Measurements from ENCODE around the gene KIF16B.

The KIF16B gene

GRCh38 chr20:16573001-16573965 lies at the start of gene KIF16B:
Gene KIF16B, minus strand, starts transcription at chr20:16573448. Its CDS starts 173 bp downstream, at chr20:16573275.
- no peaks in the 10 kb centered on the region for H3K9me3 Mint-ChIP-seq
- peak within 1 kb of the TSS; percentile 88 for H3K4me3 Mint-ChIP-seq
- intact Hi-C loops (cut with micrococcal nuclease) = loop anchor here (1.0 to 2.0 kb wide), 2 partner anchors 58 to 157 kb away; partner anchors contain the start of gene SNRPB2
- H3K27me3 Mint-ChIP-seq = peaks cover 1% of the 10 kb centered on the region
- peak within 1 kb of the TSS; percentile 90 for H3K27ac Mint-ChIP-seq
- H3K36me3 Mint-ChIP-seq (ENCODE audit: low read depth) = peaks cover 9% of the 10 kb centered on the region
- peaks cover 55% of the 10 kb centered on the region for H3K4me1 Mint-ChIP-seq (ENCODE audit: low read depth)

- H3K4me1 Mint-ChIP-seq (ENCODE audit: low read depth) = no peaks in the 10 kb centered on the region
- intact Hi-C loops (cut with micrococcal nuclease) = no loop called here
- peaks cover under 1% of the 10 kb centered on the region for H3K9me3 Mint-ChIP-seq
- H3K4me3 Mint-ChIP-seq = no peak overlapping the region
- no peaks in the 10 kb centered on the region for H3K36me3 Mint-ChIP-seq (ENCODE audit: low read depth)
- no peak overlapping the region for H3K27ac Mint-ChIP-seq
- H3K27me3 Mint-ChIP-seq = peaks cover 4% of the 10 kb centered on the region
These were observed 49.3 kb upstream of the KIF16B start for GRCh38 chr20:16622501-16622900.

GRCh38 chr20:16621435-16622141 lies 48.3 kb upstream of the KIF16B start:
- H3K4me3 Mint-ChIP-seq = no peak overlapping the region
- H3K27ac Mint-ChIP-seq = no peak overlapping the region
- intact Hi-C loops (cut with micrococcal nuclease) = no loop called here
- H3K27me3 Mint-ChIP-seq = peaks cover 4% of the 10 kb centered on the region
- no peaks in the 10 kb centered on the region for H3K36me3 Mint-ChIP-seq (ENCODE audit: low read depth)
- H3K9me3 Mint-ChIP-seq = peaks cover 10% of the 10 kb centered on the region
- no peaks in the 10 kb centered on the region for H3K4me1 Mint-ChIP-seq (ENCODE audit: low read depth)

- H3K27ac Mint-ChIP-seq = no peak overlapping the region
These were observed 47.7 kb upstream of the KIF16B start for GRCh38 chr20:16620961-16621360.

GRCh38 chr20:16619953-16620352 lies 46.7 kb upstream of the KIF16B start:
- Mint-ChIP-seq H3K27ac (no peak overlapping the region), H3K27me3 (peaks cover 4% of the 10 kb centered on the region), H3K4me1 (ENCODE audit: low read depth) (no peaks in the 10 kb centered on the region), H3K4me3 (no peak overlapping the region), H3K36me3 (ENCODE audit: low read depth) (no peaks in the 10 kb centered on the region), H3K9me3 (peaks cover 14% of the 10 kb centered on the region)
- intact Hi-C loops (cut with micrococcal nuclease) = no loop called here

More at GRCh38 chr20:16620961-16621360, 47.7 kb upstream of the KIF16B start:
- Mint-ChIP-seq H3K27me3 (peaks cover 4% of the 10 kb centered on the region), H3K4me1 (ENCODE audit: low read depth) (no peaks in the 10 kb centered on the region), H3K4me3 (no peak overlapping the region), H3K36me3 (ENCODE audit: low read depth) (no peaks in the 10 kb centered on the region), H3K9me3 (peaks cover 14% of the 10 kb centered on the region)
- intact Hi-C loops (cut with micrococcal nuclease) = no loop called here

- Mint-ChIP-seq H3K9me3 (peaks cover 14% of the 10 kb centered on the region), H3K27me3 (peaks cover 4% of the 10 kb centered on the region), H3K4me3 (no peak overlapping the region), H3K4me1 (ENCODE audit: low read depth) (no peaks in the 10 kb centered on the region), H3K27ac (no peak overlapping the region), H3K36me3 (ENCODE audit: low read depth) (no peaks in the 10 kb centered on the region)
- intact Hi-C loops (cut with micrococcal nuclease) = no loop called here
These were observed 43.8 kb upstream of the KIF16B start for GRCh38 chr20:16617056-16617455.

GRCh38 chr20:16616317-16616716 lies 43.1 kb upstream of the KIF16B start:
- H3K4me3 Mint-ChIP-seq = no peak overlapping the region
- peaks cover 6% of the 10 kb centered on the region for H3K27me3 Mint-ChIP-seq
- peaks cover 14% of the 10 kb centered on the region for H3K9me3 Mint-ChIP-seq
- intact Hi-C loops (cut with micrococcal nuclease) = no loop called here
- no peaks in the 10 kb centered on the region for H3K4me1 Mint-ChIP-seq (ENCODE audit: low read depth)
- H3K36me3 Mint-ChIP-seq (ENCODE audit: low read depth) = no peaks in the 10 kb centered on the region
- H3K27ac Mint-ChIP-seq = no peak overlapping the region

GRCh38 chr20:16615199-16615598 lies 42.0 kb upstream of the KIF16B start:
- Mint-ChIP-seq H3K4me3 (no peak overlapping the region), H3K9me3 (peaks cover 14% of the 10 kb centered on the region), H3K4me1 (ENCODE audit: low read depth) (no peaks in the 10 kb centered on the region), H3K36me3 (ENCODE audit: low read depth) (no peaks in the 10 kb centered on the region), H3K27me3 (peaks cover 5% of the 10 kb centered on the region), H3K27ac (no peak overlapping the region)
- intact Hi-C loops (cut with micrococcal nuclease) = no loop called here

- no peaks in the 10 kb centered on the region for H3K4me1 Mint-ChIP-seq (ENCODE audit: low read depth)
These were observed 40.7 kb upstream of the KIF16B start for GRCh38 chr20:16613954-16614353.

GRCh38 chr20:16612706-16613105 lies 39.5 kb upstream of the KIF16B start:
- peaks cover 14% of the 10 kb centered on the region for H3K9me3 Mint-ChIP-seq
- H3K27me3 Mint-ChIP-seq = peaks cover 4% of the 10 kb centered on the region
- H3K36me3 Mint-ChIP-seq (ENCODE audit: low read depth) = no peaks in the 10 kb centered on the region
- no peaks in the 10 kb centered on the region for H3K4me1 Mint-ChIP-seq (ENCODE audit: low read depth)
- intact Hi-C loops (cut with micrococcal nuclease) = no loop called here
- H3K27ac Mint-ChIP-seq = no peak overlapping the region
- H3K4me3 Mint-ChIP-seq = no peak overlapping the region

More at GRCh38 chr20:16613954-16614353, 40.7 kb upstream of the KIF16B start:
- intact Hi-C loops (cut with micrococcal nuclease) = no loop called here
- Mint-ChIP-seq H3K4me3 (no peak overlapping the region), H3K9me3 (peaks cover 14% of the 10 kb centered on the region), H3K27ac (no peak overlapping the region), H3K27me3 (peaks cover 3% of the 10 kb centered on the region), H3K36me3 (ENCODE audit: low read depth) (no peaks in the 10 kb centered on the region)

GRCh38 chr20:16611817-16612216 lies 38.6 kb upstream of the KIF16B start:
- Mint-ChIP-seq H3K36me3 (ENCODE audit: low read depth) (no peaks in the 10 kb centered on the region), H3K27ac (no peak overlapping the region), H3K27me3 (peaks cover 4% of the 10 kb centered on the region), H3K4me3 (no peak overlapping the region), H3K9me3 (peaks cover 7% of the 10 kb centered on the region), H3K4me1 (ENCODE audit: low read depth) (no peaks in the 10 kb centered on the region)
- intact Hi-C loops (cut with micrococcal nuclease) = no loop called here

- no peak overlapping the region for H3K27ac Mint-ChIP-seq
- H3K4me1 Mint-ChIP-seq (ENCODE audit: low read depth) = no peaks in the 10 kb centered on the region
- intact Hi-C loops (cut with micrococcal nuclease) = no loop called here
- no peaks in the 10 kb centered on the region for H3K36me3 Mint-ChIP-seq (ENCODE audit: low read depth)
- H3K4me3 Mint-ChIP-seq = no peak overlapping the region
- no peaks in the 10 kb centered on the region for H3K9me3 Mint-ChIP-seq
- H3K27me3 Mint-ChIP-seq = peaks cover 4% of the 10 kb centered on the region
These were observed 35.8 kb upstream of the KIF16B start for GRCh38 chr20:16609066-16609465.

- peaks cover 6% of the 10 kb centered on the region for H3K27me3 Mint-ChIP-seq
- no peak overlapping the region for H3K4me3 Mint-ChIP-seq
- no peak overlapping the region for H3K27ac Mint-ChIP-seq
- no peaks in the 10 kb centered on the region for H3K36me3 Mint-ChIP-seq (ENCODE audit: low read depth)
- no peaks in the 10 kb centered on the region for H3K9me3 Mint-ChIP-seq
- no peaks in the 10 kb centered on the region for H3K4me1 Mint-ChIP-seq (ENCODE audit: low read depth)
- intact Hi-C loops (cut with micrococcal nuclease) = no loop called here
These were observed 35.0 kb upstream of the KIF16B start for GRCh38 chr20:16608277-16608650.

All from dendritic cell treated with granulocyte-macrophage colony-stimulating factor and Interleukin-4, amounts not matched to agents 40 ng/mL and 50 ng/mL, for 4 days (primary cell).